GDM1 (cell line): ENCODE results near the gene OR6A2.

ENCODE experiments used
- DNase-seq: peaks from one replicate; lab custom pipeline; 2025; lab: John Stamatoyannopoulos, UW

OR6A2 gene

DNA sequence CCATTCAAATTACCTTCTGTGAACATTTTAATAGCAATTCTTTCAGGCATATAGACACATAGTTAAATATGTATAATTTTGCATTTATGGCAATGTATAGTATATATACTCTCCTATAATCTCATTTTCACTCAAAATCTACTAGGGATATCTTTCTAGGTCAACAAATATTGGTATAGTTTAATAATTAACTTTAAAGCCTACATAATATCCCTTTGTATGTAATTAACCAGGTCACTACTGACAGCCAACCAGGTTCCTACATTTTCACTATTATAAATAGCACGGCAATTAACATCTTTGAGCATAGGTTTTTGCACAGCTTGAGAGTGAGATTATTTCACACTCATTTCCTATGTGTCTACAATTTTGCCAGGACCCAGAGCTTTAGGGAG is 43.5 kb downstream of the OR6A2 start:
- DNase-seq: no peak

- no peak for DNase-seq
These were observed 44.1 kb downstream of the OR6A2 start for GRCh38 chr11:6755303-6755952.

- DNase-seq: no peak
These were observed 52.3 kb downstream of the OR6A2 start for GRCh38 chr11:6747097-6747668.

DNA sequence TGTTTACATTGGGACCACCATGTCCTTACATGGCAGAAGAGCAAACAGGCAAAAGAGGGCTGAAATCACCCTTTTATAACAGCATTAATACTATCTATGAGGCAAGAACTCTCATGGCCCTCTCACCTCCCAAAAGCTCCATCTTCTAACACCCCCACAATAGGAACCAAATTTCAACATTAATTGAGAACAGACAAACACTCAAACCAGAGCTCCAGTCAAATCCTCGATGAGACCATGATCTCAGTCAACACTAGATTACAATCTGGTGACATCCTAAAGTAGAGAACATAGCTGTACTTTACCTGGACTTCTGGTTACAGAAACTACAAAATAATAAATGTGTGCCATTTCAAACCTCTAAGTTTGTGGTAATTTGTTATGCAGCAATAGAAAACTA is 52.9 kb downstream of the OR6A2 start:
- DNase-seq: no peak

DNA sequence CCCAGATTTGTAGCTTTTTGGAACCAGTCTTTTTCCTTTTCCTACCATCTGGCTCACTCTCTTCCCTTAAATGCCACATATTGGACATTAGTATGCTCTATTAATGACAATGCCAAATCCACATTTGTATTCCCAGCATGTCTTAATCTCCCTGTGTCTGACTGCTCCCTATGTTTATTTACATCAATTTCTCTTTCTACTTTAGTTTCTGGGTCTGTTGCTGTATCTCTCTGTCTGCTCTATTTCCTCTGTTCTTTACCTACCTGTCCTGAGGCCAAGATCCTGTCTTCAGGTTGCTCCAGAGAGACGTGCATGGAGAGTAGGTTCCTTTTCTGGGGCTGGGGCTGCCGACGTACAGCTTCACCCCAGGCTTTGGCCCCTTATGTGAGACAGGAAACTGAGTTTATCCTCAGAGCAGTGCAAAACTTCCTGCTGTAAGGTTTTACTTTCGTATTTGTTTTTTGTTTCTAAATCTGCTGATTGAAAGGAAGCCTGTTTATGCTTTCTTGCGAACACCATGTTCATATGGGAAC is 53.3 kb downstream of the OR6A2 start:
- DNase-seq: peak; percentile 30

- no peak for DNase-seq
These were observed 53.9 kb downstream of the OR6A2 start for GRCh38 chr11:6745465-6746015.

DNA sequence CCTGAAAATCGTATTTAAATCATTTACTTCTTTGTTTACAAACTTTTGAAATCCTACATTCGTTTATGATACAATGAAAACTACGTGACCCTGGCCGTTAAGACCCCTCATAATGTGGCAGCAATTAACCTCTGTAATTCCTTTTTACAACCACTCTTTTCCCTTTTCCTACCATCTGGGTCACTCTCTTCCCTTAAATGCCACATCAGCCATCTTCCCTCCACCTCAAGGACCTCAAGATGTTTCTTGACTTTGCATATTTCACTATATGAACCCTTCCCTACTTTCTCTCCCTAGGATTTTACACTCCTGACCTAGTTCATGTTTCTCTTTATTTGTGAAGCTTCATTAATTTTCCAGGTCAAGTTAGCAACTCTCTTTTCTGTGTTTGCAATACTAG is 54.5 kb downstream of the OR6A2 start:
- no peak for DNase-seq

GRCh38 chr11:6742260-6742659 is 57.2 kb downstream of the OR6A2 start:
- no peak for DNase-seq
